AG10803 (cell line): ENCODE data around the gene COASY.

Experiments
- DNase-seq: peaks from one replicate; pipeline ENCODE4 v3.0.0; 2010; ENCODE audit warnings: low read depth
- H3K4me3 ChIP-seq: 2 replicates; pipeline ENCODE4 v1.5.1; 2011; ENCODE audit warnings: mild to moderate bottlenecking, low read length, control low read depth
- TF ChIP-seq, protein P1 (sequence below): conservative IDR thresholded peaks from 2 replicates; pipeline ENCODE4 v1.5.1; 2011; ENCODE audit warnings: mild to moderate bottlenecking, low read length, control low read depth, inconsistent platforms

Gene COASY

DNA sequence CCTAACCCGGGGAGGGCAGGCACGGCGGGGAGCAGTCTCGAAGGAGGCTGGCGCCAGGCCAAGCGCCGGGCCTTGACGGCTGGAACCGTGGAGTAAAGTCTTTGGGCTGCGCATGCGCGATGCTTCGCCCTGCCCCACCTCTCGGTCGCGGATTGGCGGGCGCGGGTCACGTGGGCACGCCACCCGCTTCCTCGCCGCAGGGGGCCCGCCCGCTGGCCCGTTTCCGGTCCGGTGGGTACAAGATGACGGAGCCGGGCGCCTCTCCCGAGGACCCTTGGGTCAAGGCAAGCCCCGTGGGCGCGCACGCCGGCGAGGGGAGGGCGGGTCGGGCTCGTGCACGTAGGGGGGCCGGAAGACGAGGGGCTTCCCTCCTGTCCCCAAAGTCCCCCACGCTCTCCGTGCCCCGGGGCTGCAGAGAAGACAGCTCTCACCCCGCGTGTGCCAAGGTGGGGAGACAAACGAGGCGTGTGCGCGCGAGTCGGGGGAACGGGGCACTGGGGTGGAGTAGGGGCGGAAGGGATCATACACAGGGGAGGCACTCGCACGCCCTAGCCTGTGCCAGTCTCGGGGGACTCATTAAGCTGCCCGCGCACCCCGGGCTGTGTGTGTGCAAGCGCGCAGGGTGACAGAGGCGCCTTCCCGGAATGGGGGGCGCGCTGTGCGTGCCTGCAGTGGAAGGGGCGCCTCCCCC, 5.1 kb downstream of the COASY start, which contains the start of gene MLX:
Gene MLX (plus strand): TSS at position 218 of the 691 bp plus-strand sequence. CDS start 25 bp downstream, at position 243.
- TF ChIP-seq, protein P1, sequence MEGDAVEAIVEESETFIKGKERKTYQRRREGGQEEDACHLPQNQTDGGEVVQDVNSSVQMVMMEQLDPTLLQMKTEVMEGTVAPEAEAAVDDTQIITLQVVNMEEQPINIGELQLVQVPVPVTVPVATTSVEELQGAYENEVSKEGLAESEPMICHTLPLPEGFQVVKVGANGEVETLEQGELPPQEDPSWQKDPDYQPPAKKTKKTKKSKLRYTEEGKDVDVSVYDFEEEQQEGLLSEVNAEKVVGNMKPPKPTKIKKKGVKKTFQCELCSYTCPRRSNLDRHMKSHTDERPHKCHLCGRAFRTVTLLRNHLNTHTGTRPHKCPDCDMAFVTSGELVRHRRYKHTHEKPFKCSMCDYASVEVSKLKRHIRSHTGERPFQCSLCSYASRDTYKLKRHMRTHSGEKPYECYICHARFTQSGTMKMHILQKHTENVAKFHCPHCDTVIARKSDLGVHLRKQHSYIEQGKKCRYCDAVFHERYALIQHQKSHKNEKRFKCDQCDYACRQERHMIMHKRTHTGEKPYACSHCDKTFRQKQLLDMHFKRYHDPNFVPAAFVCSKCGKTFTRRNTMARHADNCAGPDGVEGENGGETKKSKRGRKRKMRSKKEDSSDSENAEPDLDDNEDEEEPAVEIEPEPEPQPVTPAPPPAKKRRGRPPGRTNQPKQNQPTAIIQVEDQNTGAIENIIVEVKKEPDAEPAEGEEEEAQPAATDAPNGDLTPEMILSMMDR = no peak
- peak within 1 kb of the TSS; percentile 91 for H3K4me3 ChIP-seq
- DNase-seq = peak; percentile 86

DNA sequence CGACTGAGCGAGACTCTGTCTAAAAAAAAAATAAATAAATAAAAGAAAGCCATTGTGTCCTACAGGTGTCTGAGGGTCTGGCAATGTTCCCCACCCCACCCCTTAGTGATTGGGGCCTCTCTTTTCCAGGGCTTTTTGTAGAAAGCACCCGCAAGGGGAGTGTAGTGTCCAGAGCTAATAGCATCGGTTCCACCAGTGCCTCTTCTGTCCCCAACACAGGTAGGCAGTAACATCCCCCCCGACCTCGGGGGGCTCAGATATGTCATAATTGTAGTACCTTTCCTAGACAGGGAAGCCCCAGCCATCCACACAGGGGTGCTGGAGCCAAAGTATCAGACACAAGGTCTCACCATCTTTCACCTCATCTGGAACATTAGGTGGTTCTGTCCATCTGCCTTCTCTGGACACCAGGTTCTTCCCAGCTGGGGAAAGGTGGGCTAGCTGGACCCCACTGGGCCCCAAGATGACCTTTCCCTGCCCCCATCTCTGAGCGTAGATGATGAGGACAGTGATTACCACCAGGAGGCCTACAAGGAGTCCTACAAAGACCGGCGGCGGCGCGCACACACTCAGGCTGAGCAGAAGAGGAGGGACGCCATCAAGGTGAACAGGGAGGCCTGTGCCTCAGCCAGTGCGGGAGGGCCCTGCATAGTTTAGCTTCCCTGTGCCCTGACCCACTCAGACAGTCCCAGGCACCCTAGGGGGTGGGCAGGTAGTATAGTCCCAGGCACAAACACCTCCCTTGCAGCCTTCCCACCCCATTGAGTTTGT, 6.6 kb downstream of the COASY start:
- H3K4me3 ChIP-seq = no peak overlapping the region
- TF ChIP-seq, protein P1 = no peak
- DNase-seq = no peak

DNA sequence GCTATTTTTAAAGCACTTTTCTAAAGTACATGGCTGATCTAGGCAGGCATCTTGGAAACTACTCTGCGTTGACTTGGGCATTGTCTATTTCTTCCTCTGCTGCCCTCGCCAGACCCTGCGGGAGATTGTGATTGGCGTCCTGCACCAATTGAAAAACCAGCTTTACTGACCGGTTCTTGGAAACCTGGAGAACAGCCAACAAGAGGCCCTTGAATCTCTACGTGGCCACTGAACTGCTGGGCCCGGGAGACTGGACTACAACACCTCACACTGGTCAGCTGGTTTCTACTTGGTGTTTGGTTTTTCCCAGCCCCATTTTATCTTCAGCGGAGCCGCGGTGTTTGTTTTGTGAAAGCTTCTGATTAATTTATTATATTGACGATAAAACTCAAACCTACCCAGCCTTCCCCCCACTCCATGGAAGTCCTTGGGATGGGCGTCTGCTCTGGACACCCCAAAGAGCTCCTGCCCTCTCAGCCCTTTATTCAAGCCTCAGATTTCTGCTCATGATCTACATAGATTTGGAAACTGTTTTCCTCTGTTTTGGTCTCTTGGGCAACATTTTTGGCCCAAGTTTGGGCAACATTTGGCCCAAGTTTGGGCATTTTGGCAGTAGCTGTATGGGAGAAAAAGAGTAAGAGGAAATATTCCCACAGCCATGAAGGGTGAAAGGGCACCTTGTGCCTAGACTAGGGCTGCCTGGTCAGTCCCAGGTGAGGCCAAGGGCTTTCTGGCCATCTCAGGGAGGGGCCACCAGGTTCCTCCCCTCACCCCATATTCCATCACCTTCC, 9.7 kb downstream of the COASY start:
- no peak overlapping the region for H3K4me3 ChIP-seq
- TF ChIP-seq, protein P1 = no peak
- DNase-seq = peak; percentile 15

DNA sequence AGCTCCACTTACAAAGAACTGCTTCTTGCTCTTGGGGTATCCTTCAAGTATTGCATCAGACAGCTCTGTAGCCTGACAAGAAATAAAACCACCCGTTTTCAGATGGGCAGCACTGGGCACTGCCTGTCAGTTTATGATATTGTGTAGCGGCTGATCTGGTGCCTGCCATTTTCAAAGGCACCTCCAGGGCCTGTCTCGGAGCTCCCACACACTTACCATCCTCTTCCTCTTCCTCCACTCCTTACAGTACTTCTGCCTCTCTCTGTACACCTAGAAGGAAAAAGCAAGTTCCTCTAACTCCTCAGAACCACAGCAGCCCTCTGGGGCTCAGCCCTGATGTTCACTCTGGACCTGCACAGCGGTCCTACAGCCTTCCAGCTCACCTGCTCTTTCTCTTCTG, 11.1 kb downstream of the COASY start:
- DNase-seq = no peak
- H3K4me3 ChIP-seq = no peak overlapping the region
- TF ChIP-seq, protein P1 = no peak

DNA sequence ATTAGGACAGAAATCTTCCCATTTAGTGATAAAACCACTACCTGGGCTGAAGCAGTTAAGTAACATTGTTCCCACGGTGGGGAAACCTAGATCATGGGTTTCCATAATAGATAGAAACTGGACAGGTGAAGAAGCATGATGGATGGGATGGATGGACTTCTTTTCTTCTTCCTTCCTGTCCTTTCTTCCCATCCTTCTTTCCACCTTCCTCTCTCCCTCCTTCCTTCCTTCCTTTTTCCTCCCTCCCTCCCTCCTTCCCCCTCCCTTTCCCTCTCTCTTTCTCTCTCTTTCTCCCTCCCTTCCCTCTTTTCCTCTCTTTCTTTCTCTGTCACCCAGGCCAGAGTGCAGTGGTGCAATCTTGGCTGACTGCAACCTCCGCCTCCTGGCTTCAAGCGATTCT, 12.5 kb downstream of the COASY start:
- DNase-seq = no peak
- TF ChIP-seq, protein P1 = no peak

DNA sequence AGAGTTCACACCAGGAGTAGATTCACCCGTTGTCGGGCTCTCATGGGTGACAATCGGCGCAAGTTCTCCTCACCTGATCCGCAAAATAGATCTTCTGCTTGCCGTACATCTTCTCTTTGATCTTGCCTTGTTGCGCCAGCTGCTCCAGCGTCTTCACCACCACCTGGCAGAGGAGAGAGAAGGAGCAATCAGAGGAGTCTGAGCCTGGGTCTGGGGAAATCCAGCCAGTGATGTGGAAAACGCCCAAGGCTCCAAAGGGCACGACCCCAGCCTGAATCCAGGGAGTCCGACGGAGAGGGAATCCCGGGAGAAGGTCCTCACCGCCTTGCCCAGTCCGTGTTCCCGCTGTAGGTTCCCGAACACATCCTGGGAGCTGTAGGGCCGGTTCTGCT, 15.2 kb downstream of the COASY start:
- TF ChIP-seq, protein P1 = no peak
- DNase-seq = no peak
- H3K4me3 ChIP-seq = peak overlapping the region; percentile 89

More for the DNA sequence above, 12.5 kb downstream of the COASY start:
- no peak overlapping the region for H3K4me3 ChIP-seq
